Measurements from ENCODE around the gene AHSG.
A peak's percentile ranks its signal among the peaks of the same experiment; 100 is the strongest.

AHSG gene

GRCh38 chr3:186599142-186599784, 13.6 kb upstream of the AHSG start:
- no peak for DNase-seq (ENCODE audit: low read depth)
- no peak for TF ChIP-seq CTCF (IDR thresholded peaks at IDR 0.05; ENCODE audit: insufficient read depth, low read depth, low read length, missing control alignments)
- H3K4me3 ChIP-seq (ENCODE audit: low read length), result no peak overlapping the region

- DNase-seq (ENCODE audit: low read depth), result no peak
- H3K4me3 ChIP-seq (ENCODE audit: low read length), result no peak overlapping the region
- TF ChIP-seq CTCF (IDR thresholded peaks at IDR 0.05; ENCODE audit: insufficient read depth, low read depth, low read length, missing control alignments), result no peak
Observed at GRCh38 chr3:186599785-186600166, 13.1 kb upstream of the AHSG start.

GRCh38 chr3:186600896-186601295, 12.0 kb upstream of the AHSG start:
- H3K4me3 ChIP-seq (ENCODE audit: low read length), result no peak overlapping the region
- TF ChIP-seq CTCF (IDR thresholded peaks at IDR 0.05; ENCODE audit: insufficient read depth, low read depth, low read length, missing control alignments), result no peak
- no peak for DNase-seq (ENCODE audit: low read depth)

GRCh38 chr3:186603159-186603558, 9.7 kb upstream of the AHSG start:
- TF ChIP-seq CTCF (IDR thresholded peaks at IDR 0.05; ENCODE audit: insufficient read depth, low read depth, low read length, missing control alignments), result no peak
- DNase-seq (ENCODE audit: low read depth), result no peak

GRCh38 chr3:186605078-186605477, 7.8 kb upstream of the AHSG start:
- DNase-seq (ENCODE audit: low read depth), result peak; percentile 77
- no peak for TF ChIP-seq CTCF (IDR thresholded peaks at IDR 0.05; ENCODE audit: insufficient read depth, low read depth, low read length, missing control alignments)
- no peak overlapping the region for H3K4me3 ChIP-seq (ENCODE audit: low read length)

More at GRCh38 chr3:186603159-186603558, 9.7 kb upstream of the AHSG start:
- no peak overlapping the region for H3K4me3 ChIP-seq (ENCODE audit: low read length)

GRCh38 chr3:186605561-186606545, 7.0 kb upstream of the AHSG start:
- DNase-seq (ENCODE audit: low read depth), result no peak
- TF ChIP-seq CTCF (IDR thresholded peaks at IDR 0.05; ENCODE audit: insufficient read depth, low read depth, low read length, missing control alignments), result no peak
- no peak overlapping the region for H3K4me3 ChIP-seq (ENCODE audit: low read length)

Data from epithelial cell of esophagus (primary cell).